GM19328 (cell line): ENCODE results near the gene ASTL.

Source experiments
- ATAC-seq: cut with Tn5 transposase; IDR thresholded peaks from one replicate; pipeline ENCODE4 v1.9.1; 2021; ENCODE audit warnings: mild to moderate bottlenecking, moderate library complexity; ENCODE audit not compliant: unreplicated experiment

Gene ASTL

GRCh38 chr2:96131152-96131812 is 7.0 kb downstream of the ASTL start:
- no peak for ATAC-seq

DNA sequence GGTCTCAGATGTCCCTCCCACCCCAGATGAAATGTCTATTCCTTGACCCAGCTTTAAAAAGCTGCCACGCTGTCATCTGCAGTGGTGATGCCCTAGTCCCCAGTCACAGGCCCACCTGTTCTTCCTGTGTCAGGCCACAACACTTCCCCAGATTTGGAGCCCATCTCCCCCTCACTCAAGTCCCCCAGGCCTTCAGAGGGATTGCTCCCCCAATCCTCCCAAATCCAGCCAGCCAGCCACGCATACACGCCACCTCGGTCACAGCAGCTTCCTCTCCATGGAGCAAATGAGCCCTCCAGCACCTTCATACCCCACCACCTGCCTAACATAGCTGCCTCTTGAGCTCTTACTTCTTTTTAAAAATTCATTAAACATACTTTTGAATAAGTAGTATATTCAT is 7.8 kb downstream of the ASTL start:
- ATAC-seq: no peak

GRCh38 chr2:96129528-96130120 is 8.7 kb downstream of the ASTL start:
- ATAC-seq: no peak

- no peak for ATAC-seq
Measured at GRCh38 chr2:96128456-96128855, 9.8 kb downstream of the ASTL start.

- no peak for ATAC-seq
Measured at GRCh38 chr2:96124406-96125265, 13.7 kb downstream of the ASTL start.

DNA sequence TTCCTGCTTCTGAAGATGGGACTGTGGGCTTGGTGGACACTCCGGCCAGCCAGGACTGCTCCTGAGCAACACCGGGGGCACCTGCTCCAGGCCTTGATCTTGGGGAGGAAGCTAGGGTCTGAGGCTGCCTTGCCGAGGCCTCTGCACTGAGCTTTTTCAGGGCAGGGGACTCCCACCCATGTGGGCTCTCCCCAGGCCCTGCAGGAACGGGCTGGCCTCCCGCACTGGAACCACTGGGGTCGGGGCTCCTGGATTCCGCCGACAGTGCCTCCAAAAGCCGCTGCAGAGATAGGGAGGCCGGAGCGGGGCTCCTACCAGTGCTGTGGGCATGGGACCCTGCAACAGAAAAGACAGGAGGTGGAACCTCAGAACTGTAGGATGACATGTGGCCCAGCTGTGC is 14.4 kb downstream of the ASTL start:
- ATAC-seq: no peak

DNA sequence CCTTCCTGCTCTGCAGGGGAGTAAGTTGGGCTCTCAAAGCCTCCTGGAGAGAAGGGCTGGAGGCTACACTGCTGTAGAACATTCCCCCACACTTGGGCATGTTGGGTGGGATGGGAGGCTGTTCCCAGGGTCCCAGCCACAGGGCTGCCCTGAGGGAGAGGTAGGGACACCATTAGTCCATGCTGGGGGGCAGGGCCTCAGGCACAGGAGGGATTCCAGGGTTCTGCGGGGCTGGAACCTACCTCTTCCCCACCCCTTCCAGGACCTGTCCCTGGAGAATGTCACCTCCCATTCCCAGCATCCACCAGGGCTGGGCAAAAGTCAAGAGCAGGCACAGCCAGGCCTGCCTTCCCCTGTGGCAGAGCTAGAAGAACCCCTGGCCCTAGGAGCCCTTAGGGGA is 15.0 kb downstream of the ASTL start:
- ATAC-seq: no peak

DNA sequence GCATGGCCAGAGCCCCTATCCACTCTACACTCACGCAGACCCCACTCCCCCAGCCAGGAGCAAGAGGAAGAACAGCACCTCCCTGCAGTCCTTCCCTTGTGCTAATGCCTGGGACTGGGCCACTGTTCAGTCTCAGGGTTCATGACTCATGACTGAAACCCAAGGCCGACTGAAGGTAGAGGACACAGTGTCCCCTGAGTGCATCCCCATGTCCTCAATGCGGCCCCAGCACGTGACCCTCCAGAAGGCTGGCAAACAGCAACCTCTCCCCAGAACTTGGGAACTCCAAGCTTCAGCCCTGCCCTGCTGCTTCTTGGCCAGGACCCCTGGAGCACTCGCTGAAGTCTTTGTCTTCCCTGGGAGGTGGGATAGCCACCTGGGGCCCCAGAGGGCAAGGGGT is 15.9 kb downstream of the ASTL start:
- ATAC-seq: no peak

- ATAC-seq: no peak
Measured at GRCh38 chr2:96121414-96121813, 16.9 kb downstream of the ASTL start.

- ATAC-seq: no peak
Measured at GRCh38 chr2:96120991-96121390, 17.3 kb downstream of the ASTL start.

GRCh38 chr2:96120091-96120720 is 18.1 kb downstream of the ASTL start:
- no peak for ATAC-seq

GRCh38 chr2:96119389-96119751 is 18.9 kb downstream of the ASTL start:
- ATAC-seq: no peak

DNA sequence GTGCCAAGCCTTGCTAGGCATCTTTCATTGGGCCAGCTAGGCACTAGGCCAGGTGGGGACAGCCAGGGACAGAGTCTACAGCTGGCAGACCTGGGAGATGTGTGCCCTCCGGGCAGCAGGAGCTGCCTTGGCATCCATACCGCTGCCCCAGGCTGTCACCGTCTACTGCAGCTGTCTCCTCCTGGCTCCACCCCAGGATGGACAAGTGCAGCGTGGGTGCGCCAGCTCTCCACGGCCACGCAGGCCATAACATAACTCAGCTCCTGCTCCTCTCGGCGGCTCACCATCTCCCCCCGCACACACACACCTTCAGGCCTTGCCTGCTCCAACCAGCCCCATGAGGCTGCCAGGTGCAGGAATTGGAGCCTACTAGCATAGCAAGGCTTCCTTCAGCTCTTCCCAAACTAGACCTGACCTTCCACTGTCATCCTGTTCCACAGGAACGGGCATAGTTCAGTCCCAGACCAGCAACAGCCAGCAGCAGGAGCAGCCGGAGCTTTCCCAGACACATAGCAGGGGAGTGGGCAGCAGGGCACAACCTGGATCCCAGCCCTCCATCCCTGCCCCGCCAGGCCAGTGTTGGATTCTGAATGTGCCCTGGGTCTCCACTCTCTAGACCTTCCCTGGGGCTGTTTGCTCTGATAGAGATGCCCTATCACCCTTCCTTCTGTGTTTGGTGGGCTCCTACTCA is 19.5 kb downstream of the ASTL start:
- no peak for ATAC-seq

- no peak for ATAC-seq
Measured at GRCh38 chr2:96117701-96118588, 20.4 kb downstream of the ASTL start.

- peak; percentile 62 for ATAC-seq
Measured at GRCh38 chr2:96116879-96117533, 21.3 kb downstream of the ASTL start.

GRCh38 chr2:96116424-96116878 is 21.9 kb downstream of the ASTL start, which contains the start of gene ADRA2B:
TSS of gene ADRA2B (minus strand) at chr2:96116571. CDS start at chr2:96116149, 422 bp downstream.
- peak; percentile 28 for ATAC-seq

DNA sequence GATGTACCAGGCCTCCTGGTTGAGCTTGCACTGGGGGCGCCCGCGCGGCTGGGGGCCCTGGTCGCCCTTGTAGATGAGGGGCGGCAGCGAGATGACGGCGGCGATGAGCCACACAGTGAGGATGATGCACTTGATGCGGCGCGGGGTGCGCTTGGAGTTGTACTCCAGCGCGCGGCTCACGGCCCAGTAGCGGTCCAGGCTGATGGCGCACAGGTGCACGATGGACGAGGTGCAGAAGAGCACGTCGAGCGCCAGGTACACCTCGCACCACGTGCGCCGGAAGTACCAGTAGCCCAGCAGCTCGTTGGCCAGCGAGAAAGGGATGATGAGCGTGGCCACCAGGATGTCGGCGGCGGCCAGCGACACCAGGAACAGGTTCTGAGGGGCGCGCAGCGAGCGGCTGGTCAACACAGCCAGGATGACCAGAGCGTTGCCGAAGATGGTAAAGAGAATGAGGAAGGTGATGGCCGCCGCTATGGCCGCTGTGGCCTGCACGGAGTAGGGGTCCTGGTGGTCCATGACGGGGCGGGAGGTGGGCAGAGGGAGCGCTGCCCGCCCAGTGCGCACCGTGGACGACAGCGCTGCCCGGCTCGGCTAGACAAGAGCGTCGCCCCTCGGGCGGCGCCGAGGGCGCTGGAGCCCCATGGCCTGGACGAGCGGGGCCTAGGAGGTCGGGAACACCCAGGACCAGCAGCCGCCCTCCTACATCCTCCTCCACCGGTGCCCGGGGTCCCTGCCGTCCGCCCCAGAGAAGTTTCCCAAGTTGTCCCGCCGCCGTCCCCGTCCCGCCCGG is 22.5 kb downstream of the ASTL start:
- no peak for ATAC-seq

GRCh38 chr2:96114903-96115581 is 23.3 kb downstream of the ASTL start:
- no peak for ATAC-seq
